ENCODE measurements around the gene GTPBP1. TPM values are rescaled to one million over a fixed set of nuclear protein-coding genes. Genes with fewer than 3 reads are reported as not detected.

GTPBP1 gene
- total and polyA plus RNA-seq, 2 of the 4 experiments (the other 2 are of a cell fraction) = 12.4 to 29.5 TPM

- Histone ChIP-seq H3K36me3 (ENCODE audit: control insufficient read depth, insufficient read depth, low read length) (peaks cover 79% of the 10 kb centered on the region), H2AFZ (replicated peaks; ENCODE audit: low read length, poor library complexity) (no peak overlapping the region), H3K9me3 (ENCODE audit: control insufficient read depth, insufficient read depth, low read length) (no peaks in the 10 kb centered on the region), H3K27me3 (ENCODE audit: control insufficient read depth, insufficient read depth, low read length) (no peaks in the 10 kb centered on the region), H2BK5ac (ENCODE audit: low read depth, low read length, poor library complexity, severe bottlenecking) (no peak overlapping the region), H3K9me1 (ENCODE audit: insufficient read depth, low read length) (no peaks in the 10 kb centered on the region), H2BK120ac (ENCODE audit: low read depth, low read length) (no peak overlapping the region), H2AK5ac (ENCODE audit: low read depth, low read length) (no peak overlapping the region), H4K91ac (ENCODE audit: insufficient read depth, low read depth, low read length) (no peak overlapping the region), H3K4me1 (ENCODE audit: control insufficient read depth, insufficient read depth, low read length) (peaks cover 5% of the 10 kb centered on the region), H3K14ac (replicated peaks; ENCODE audit: low read depth, low read length) (no peak overlapping the region), H3K56ac (ENCODE audit: extremely low read depth, insufficient read depth, low read length) (no peak overlapping the region), H2AK9ac (replicated peaks; ENCODE audit: low read depth, low read length, poor library complexity) (no peak overlapping the region), H3K9ac (ENCODE audit: low read depth, low read length) (no peak overlapping the region), H2BK20ac (ENCODE audit: low read depth, low read length) (no peak overlapping the region), H3K79me1 (ENCODE audit: low read depth in 1 of 2, low read length in 2 of 2) (peaks cover 0 to 24% of the 10 kb centered on the region in 2 experiments; a peak in 2 of 4 replicates), H3K4ac (ENCODE audit: low read depth, low read length) (no peak overlapping the region), H3K23ac (ENCODE audit: low read depth, low read length) (no peak overlapping the region), H4K5ac (ENCODE audit: low read depth, low read length) (no peak overlapping the region), H3K4me3 (ENCODE audit: insufficient read depth, low read depth, low read length) (no peak overlapping the region), H3K27ac (ENCODE audit: insufficient read depth, low read length) (no peak overlapping the region), H4K8ac (ENCODE audit: low read depth in 2 of 2, low read length in 2 of 2) (no peak overlapping the region), H3K18ac (ENCODE audit: low read depth, low read length) (no peak overlapping the region), H2BK15ac (ENCODE audit: low read depth, low read length) (no peak overlapping the region), H4K20me1 (ENCODE audit: insufficient read depth, low read length) (peaks cover 18% of the 10 kb centered on the region), H3K4me2 (ENCODE audit: low read depth, low read length) (no peak overlapping the region)
- in situ Hi-C loops (cut with MboI; ENCODE audit: low sequenced_read_pairs) = no loop called here
- POLR2A ChIA-PET (ENCODE audit: unreplicated experiment) = no interaction called here
- no peak for ATAC-seq (ENCODE audit: low read depth)
- CTCF ChIA-PET = no interaction called here
- TF ChIP-seq SMC3 (IDR thresholded peaks at IDR 0.05; ENCODE audit: low read depth, low read length) = no peak
- no peak for TF ChIP-seq CTCF (conservative IDR thresholded peaks at IDR 0.05; ENCODE audit: low read depth, low read length)
- no peak for TF ChIP-seq BHLHE40 (IDR thresholded peaks at IDR 0.05; ENCODE audit: low read depth, low read length)
- TF ChIP-seq NFE2L2 (IDR thresholded peaks at IDR 0.05; ENCODE audit: low read depth, low read length) = no peak
- TF ChIP-seq RCOR1 (IDR thresholded peaks at IDR 0.05; ENCODE audit: insufficient replicate concordance, low read length) = no peak
- TF ChIP-seq RAD21 (IDR thresholded peaks at IDR 0.05; ENCODE audit: low read length) = no peak
- TF ChIP-seq CHD1 (IDR thresholded peaks at IDR 0.05; ENCODE audit: low read depth, low read length) = no peak
- TF ChIP-seq MAFK (IDR thresholded peaks at IDR 0.05; ENCODE audit: low read depth, low read length) = no peak
- no peak for TF ChIP-seq POLR2A (IDR thresholded peaks at IDR 0.05; ENCODE audit: low read depth, low read length)
- TF ChIP-seq RFX5 (IDR thresholded peaks at IDR 0.05; ENCODE audit: low read depth, low read length) = no peak
- TF ChIP-seq USF2 (IDR thresholded peaks at IDR 0.05; ENCODE audit: low read depth, low read length) = no peak
- dilution Hi-C loops (cut with HindIII; ENCODE audit: low sequenced_read_pairs, unreplicated experiment) = no loop called here
- intact Hi-C loops (cut with micrococcal nuclease) = no loop called here
- no TSS peak for BruUV-seq (replicated peaks)
- no peak for DNase-seq
- WGBS, 2 experiments (ENCODE audit: extremely low coverage in 2 of 2, insufficient read length in 1 of 2) = 80% methylated on average over 1 of the region's 7 CpGs; no CpG with 5 or more reads in 1 of the 2 experiments
Observed at GRCh38 chr22:38736257-38736570, 30.5 kb downstream of the GTPBP1 start.

All from IMR-90 (cell line).